ENCODE data around the gene POLG.

POLG gene

GRCh38 chr15:89368566-89369223, 34.1 kb upstream of the POLG start:
- Histone ChIP-seq H2AFZ (ENCODE audit: low read depth, low read length) (no peak overlapping the region), H3K4me2 (ENCODE audit: insufficient read depth, low read length) (no peak overlapping the region), H3K27me3 (ENCODE audit: insufficient read depth, low read length, poor library complexity) (peaks cover 10% of the 10 kb centered on the region), H4K20me1 (ENCODE audit: insufficient read depth, low read length) (peaks cover 3% of the 10 kb centered on the region; the same call in 1 of the 2 replicates), H3K27ac (ENCODE audit: low read length) (no peak overlapping the region), H3K4me1 (ENCODE audit: insufficient read depth, low read length) (no peaks in the 10 kb centered on the region), H3K9me3 (ENCODE audit: insufficient read depth, low read length, severe bottlenecking) (no peaks in the 10 kb centered on the region), H3K9ac (ENCODE audit: low read depth, low read length) (no peak overlapping the region), H3K4me3 (ENCODE audit: low read depth in 1 of 2, low read length in 2 of 2) (no peak overlapping the region), H3K79me2 (ENCODE audit: insufficient read depth, low read length) (no peaks in the 10 kb centered on the region), H3K36me3 (ENCODE audit: insufficient read depth, low read length) (no peaks in the 10 kb centered on the region)
- TF ChIP-seq EZH2 (IDR thresholded peaks at IDR 0.05; ENCODE audit: borderline replicate concordance, low read depth, low read length, severe bottlenecking) (no peak), CTCF (IDR thresholded peaks at IDR 0.05; ENCODE audit: borderline replicate concordance, extremely low read depth, low read length, poor library complexity, severe bottlenecking) (no peak)
- ATAC-seq (ENCODE audit: insufficient read depth, low read depth) (no peak), DNase-seq (no peak)

DNA sequence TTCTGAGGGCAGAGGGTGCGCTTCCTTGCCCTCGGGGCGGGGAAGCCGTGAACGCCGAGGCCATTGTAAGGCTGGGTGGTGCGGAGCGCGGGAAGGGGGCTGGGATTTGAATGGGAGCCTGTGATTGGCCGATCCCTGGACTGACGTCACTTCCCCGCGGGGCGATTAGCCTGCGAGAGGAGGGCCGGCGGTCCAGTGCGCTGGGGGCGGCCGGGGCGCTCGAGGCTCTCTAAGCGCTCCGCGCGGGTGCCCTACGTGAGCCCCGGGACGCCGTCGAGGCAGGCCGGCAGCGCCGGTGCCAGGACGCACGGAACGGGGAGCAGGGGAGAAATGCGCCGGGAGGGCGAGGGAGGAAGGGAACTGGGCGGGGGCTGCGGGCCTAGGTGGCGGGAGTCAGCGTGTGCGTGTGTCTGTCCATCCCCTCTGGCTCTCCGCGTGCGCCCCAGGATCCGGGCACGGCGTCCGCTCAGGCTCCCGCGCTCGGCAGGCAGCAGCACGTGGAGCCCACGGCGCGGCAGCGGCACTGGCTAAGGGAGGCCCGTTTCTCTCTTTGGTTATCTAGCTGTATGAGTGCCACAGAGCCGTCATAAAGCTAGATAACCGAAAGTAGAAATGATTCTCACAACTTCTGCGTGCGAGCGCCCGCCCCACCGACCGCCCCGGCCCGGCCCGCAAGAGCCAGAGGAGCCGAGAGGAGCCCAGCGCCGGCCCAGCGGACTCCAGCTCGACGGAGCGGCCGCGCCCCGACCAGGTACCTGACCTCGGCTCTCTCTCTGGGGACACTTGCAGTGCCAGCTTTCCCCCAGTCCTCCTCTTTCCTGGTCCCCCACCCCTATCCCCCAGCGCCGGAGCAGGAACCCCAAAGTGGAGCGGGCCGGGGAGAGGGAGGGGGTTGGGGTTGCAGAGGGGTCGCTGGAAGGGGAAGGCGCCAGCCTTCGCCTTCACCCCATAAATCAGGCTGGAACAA, 33.1 kb upstream of the POLG start:
- no peaks in the 10 kb centered on the region for H3K36me3 ChIP-seq (ENCODE audit: insufficient read depth, low read length)
- ATAC-seq (ENCODE audit: insufficient read depth, low read depth) (no peak), DNase-seq (no peak)
- H3K4me1 ChIP-seq (ENCODE audit: insufficient read depth, low read length), result no peaks in the 10 kb centered on the region
- H3K27me3 ChIP-seq (ENCODE audit: insufficient read depth, low read length, poor library complexity), result peaks cover 10% of the 10 kb centered on the region
- H3K9me3 ChIP-seq (ENCODE audit: insufficient read depth, low read length, severe bottlenecking), result no peaks in the 10 kb centered on the region
- no peak overlapping the region for H3K27ac ChIP-seq (ENCODE audit: low read length)
- no peaks in the 10 kb centered on the region for H3K79me2 ChIP-seq (ENCODE audit: insufficient read depth, low read length)
- H2AFZ ChIP-seq (ENCODE audit: low read depth, low read length), result no peak overlapping the region
- peaks cover 3% of the 10 kb centered on the region; the same call in 1 of the 2 replicates for H4K20me1 ChIP-seq (ENCODE audit: insufficient read depth, low read length)
- no peak overlapping the region for H3K4me3 ChIP-seq (ENCODE audit: low read depth in 1 of 2, low read length in 2 of 2)
- H3K9ac ChIP-seq (ENCODE audit: low read depth, low read length), result no peak overlapping the region
- TF ChIP-seq CTCF (IDR thresholded peaks at IDR 0.05; ENCODE audit: borderline replicate concordance, extremely low read depth, low read length, poor library complexity, severe bottlenecking) (no peak), EZH2 (IDR thresholded peaks at IDR 0.05; ENCODE audit: borderline replicate concordance, low read depth, low read length, severe bottlenecking) (no peak)
- no peak overlapping the region for H3K4me2 ChIP-seq (ENCODE audit: insufficient read depth, low read length)

DNA sequence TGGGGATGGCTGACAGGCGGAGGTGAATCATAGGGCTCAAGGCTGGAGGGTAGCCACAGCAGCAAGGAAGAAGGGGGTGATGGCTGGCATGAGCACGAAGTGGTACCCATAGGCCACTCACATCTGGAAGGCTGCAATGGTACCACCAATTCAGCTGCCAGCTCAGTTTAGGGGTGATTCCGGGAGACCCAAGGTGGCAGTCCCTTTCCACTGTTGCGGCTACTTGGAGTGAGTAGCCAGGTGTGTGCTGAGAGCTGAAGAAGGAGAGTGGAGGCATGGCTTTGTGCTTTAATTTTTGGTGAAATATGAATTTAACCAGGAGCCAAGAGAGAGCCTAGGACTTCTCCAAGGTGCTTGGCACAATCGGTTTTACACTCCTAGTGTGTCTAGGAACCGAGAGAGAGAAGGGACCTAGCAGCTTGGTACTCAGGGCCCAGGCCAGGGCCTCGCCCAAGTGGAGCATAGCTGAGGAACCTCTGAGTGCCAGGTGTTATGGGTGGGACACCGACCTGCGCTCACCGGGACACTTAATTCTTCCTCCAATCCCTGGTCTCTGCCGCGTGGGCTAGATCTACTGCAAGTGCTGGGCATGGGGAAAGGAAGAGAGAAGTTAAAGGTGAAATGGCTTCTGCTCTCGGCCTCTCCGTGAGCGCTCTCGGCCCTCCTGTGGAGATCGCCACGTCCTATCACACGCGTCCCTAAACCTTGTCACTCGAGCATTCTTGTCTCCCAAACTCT, 32.2 kb upstream of the POLG start:
- Histone ChIP-seq H3K4me3 (ENCODE audit: low read depth in 1 of 2, low read length in 2 of 2) (no peak overlapping the region), H3K9me3 (ENCODE audit: insufficient read depth, low read length, severe bottlenecking) (no peaks in the 10 kb centered on the region), H3K36me3 (ENCODE audit: insufficient read depth, low read length) (no peaks in the 10 kb centered on the region), H4K20me1 (ENCODE audit: insufficient read depth, low read length) (peaks cover 3% of the 10 kb centered on the region; the same call in 1 of the 2 replicates), H2AFZ (ENCODE audit: low read depth, low read length) (no peak overlapping the region), H3K27ac (ENCODE audit: low read length) (no peak overlapping the region), H3K4me2 (ENCODE audit: insufficient read depth, low read length) (no peak overlapping the region), H3K9ac (ENCODE audit: low read depth, low read length) (no peak overlapping the region), H3K79me2 (ENCODE audit: insufficient read depth, low read length) (no peaks in the 10 kb centered on the region), H3K27me3 (ENCODE audit: insufficient read depth, low read length, poor library complexity) (peaks cover 10% of the 10 kb centered on the region), H3K4me1 (ENCODE audit: insufficient read depth, low read length) (no peaks in the 10 kb centered on the region)
- ATAC-seq (ENCODE audit: insufficient read depth, low read depth) (no peak), DNase-seq (no peak)
- no peak for TF ChIP-seq CTCF (IDR thresholded peaks at IDR 0.05; ENCODE audit: borderline replicate concordance, extremely low read depth, low read length, poor library complexity, severe bottlenecking)
- no peak for TF ChIP-seq EZH2 (IDR thresholded peaks at IDR 0.05; ENCODE audit: borderline replicate concordance, low read depth, low read length, severe bottlenecking)
